Endothelial cell of umbilical vein (primary cell): ENCODE data around the gene UBE2E2. TPM values are rescaled to one million over a fixed set of nuclear protein-coding genes. Genes with fewer than 3 reads are reported as not detected.

Experiments used
- BruUV-seq: library from RNA; stranded (reverse); fragments of 400-500 nt; replicated peaks from 2 replicates; lab custom pipeline; 2021; lab: Mats Ljungman, UMichigan
- CTCF ChIA-PET: fragments of 300-600, 350-600 bp; sonication (Branson Sonifier 250); formaldehyde crosslinking; loops from one replicate; lab custom pipeline; 2021; ENCODE audit warnings: antibody characterized with exemption, inconsistent platforms; lab: Charles Lee
- POLR2A ChIA-PET: fragments of 300-600, 350-600 bp; sonication (Branson Sonifier 250); formaldehyde crosslinking; loops from one replicate; lab custom pipeline; 2021; ENCODE audit warnings: antibody characterized with exemption, inconsistent platforms; lab: Charles Lee
- DNase-seq: peaks from one replicate; pipeline ENCODE4 v3.0.0-alpha.2; 2011; ENCODE audit warnings: low read depth, low spot score
- FAIRE-seq: peaks from 2 replicates; lab custom pipeline; 2011; peaks lifted over from hg19 to GRCh38; lab: Jason Lieb, UNC
- H2AFZ ChIP-seq: 2 replicates; pipeline ENCODE4 v1.6.0; 2012; ENCODE audit warnings: low read depth, low read length, control low read depth, inconsistent platforms
- H3K27ac ChIP-seq: 2 replicates; pipeline ENCODE4 v1.5.1; 2011; ENCODE audit warnings: low read depth, mild to moderate bottlenecking, control low read depth, low read length, moderate library complexity; ENCODE audit not compliant: insufficient read depth
- H3K27me3 ChIP-seq, 2 experiments: 2 replicates each; pipeline versions ENCODE4 v1.6.0 to v1.6.1; 2011; ENCODE audit warnings: low read length in 2 of 2, mixed read lengths in 1 of 2; ENCODE audit not compliant: control insufficient read depth in 2 of 2, insufficient read depth in 2 of 2
- H3K36me3 ChIP-seq, 2 experiments: 2 replicates in 1 of 2; 3 replicates in 1 of 2; pipeline ENCODE4 v1.5.1; 2011; ENCODE audit warnings: low read length in 2 of 2, mild to moderate bottlenecking in 1 of 2, moderate library complexity in 1 of 2; ENCODE audit not compliant: control insufficient read depth in 2 of 2, insufficient read depth in 2 of 2; ENCODE audit errors: extremely low read depth in 1 of 2
- H3K4me1 ChIP-seq: 3 replicates; pipeline ENCODE4 v1.5.1; 2011; ENCODE audit warnings: mild to moderate bottlenecking, low read length; ENCODE audit not compliant: control insufficient read depth, insufficient read depth; ENCODE audit errors: extremely low read depth
- H3K4me2 ChIP-seq: 2 replicates; pipeline ENCODE4 v1.6.1; 2011; ENCODE audit warnings: low read length, control low read depth, mixed read lengths; ENCODE audit not compliant: insufficient read depth
- H3K4me3 ChIP-seq, 3 experiments: fragments of 200-600 bp in 1 of 3; sonication (generic), shearing (Covaris generic) in 1 of 3; replicated peaks in 1 of 3; 2 replicates each; pipeline ENCODE4 v1.5.1; 2011 to 2016; ENCODE audit warnings: control low read depth in 3 of 3, low read length in 3 of 3, mild to moderate bottlenecking in 2 of 3, inconsistent platforms in 1 of 3, low read depth in 1 of 3, moderate library complexity in 1 of 3; ENCODE audit not compliant: insufficient read depth in 1 of 3
- H3K79me2 ChIP-seq: 2 replicates; pipeline ENCODE4 v1.6.0; 2012; ENCODE audit warnings: low read length, inconsistent platforms; ENCODE audit not compliant: control insufficient read depth, insufficient read depth
- H3K9ac ChIP-seq: replicated peaks from 2 replicates; pipeline ENCODE3; 2011; ENCODE audit warnings: low read length, control low read depth; ENCODE audit not compliant: insufficient read depth; ENCODE audit errors: extremely low read depth
- H3K9me1 ChIP-seq: replicated peaks from 3 replicates; pipeline ENCODE4 v1.6.0; 2011; ENCODE audit warnings: mild to moderate bottlenecking, low read length; ENCODE audit not compliant: control insufficient read depth, insufficient read depth; ENCODE audit errors: extremely low read depth
- H3K9me3 ChIP-seq: replicated peaks from 2 replicates; pipeline ENCODE4 v1.5.1; 2012; ENCODE audit warnings: low read length, inconsistent platforms; ENCODE audit not compliant: control insufficient read depth, insufficient read depth
- H4K20me1 ChIP-seq: replicated peaks from 2 replicates; pipeline ENCODE3; 2011; ENCODE audit warnings: mild to moderate bottlenecking, low read length; ENCODE audit not compliant: control insufficient read depth, insufficient read depth; ENCODE audit errors: extremely low read depth
- FOS ChIP-seq: IDR thresholded peaks from 2 replicates; pipeline ENCODE4 v1.6.1; 2011; ENCODE audit warnings: mild to moderate bottlenecking, low read length, moderate library complexity, borderline replicate concordance; ENCODE audit not compliant: insufficient read depth
- JUN ChIP-seq: IDR thresholded peaks from 2 replicates; pipeline ENCODE4 v1.6.1; 2011; ENCODE audit warnings: borderline replicate concordance, low read depth; ENCODE audit not compliant: insufficient read length, insufficient read depth
- MYC ChIP-seq: IDR thresholded peaks from one replicate; pipeline ENCODE4 v1.6.1; 2011; ENCODE audit warnings: mild to moderate bottlenecking, low read depth, low read length
- dilution Hi-C: fragments of 300-500 bp; cut with MboI; formaldehyde crosslinking; loops from one replicate; pipeline ENCODE4 v1.15.0; 2019; ENCODE audit warnings: low sequenced_read_pairs; ENCODE audit not compliant: extremely low pct_ligation_motif_present
- intact Hi-C: fragments of 100-400 bp; cut with micrococcal nuclease; formaldehyde crosslinking; loops from one replicate; pipeline ENCODE4 v1.10.0; 2022
- polyA plus RNA-seq, 4 experiments: library from polyadenylated mRNA; depleted of rRNA in 3 of 4; stranded (reverse) in 3 of 4; unstranded in 1 of 4; fragments of >200 nt; gene quantifications; 2 replicates each; pipeline versions ENCODE4 v1.2.1 to v1.2.3, GENCODE V29; 2011 to 2012; ENCODE audit warnings: missing spikeins in 1 of 4
- total RNA-seq: library from RNA; stranded (reverse); gene quantifications from 2 replicates; pipeline ENCODE4 v1.2.3, GENCODE V29; 2021

UBE2E2 gene
- total and polyA plus RNA-seq, 2 donors (not counting 3 experiments of a cell fraction or from before 2014, with no cell fraction given): 37.0 to 45.4 TPM

DNA sequence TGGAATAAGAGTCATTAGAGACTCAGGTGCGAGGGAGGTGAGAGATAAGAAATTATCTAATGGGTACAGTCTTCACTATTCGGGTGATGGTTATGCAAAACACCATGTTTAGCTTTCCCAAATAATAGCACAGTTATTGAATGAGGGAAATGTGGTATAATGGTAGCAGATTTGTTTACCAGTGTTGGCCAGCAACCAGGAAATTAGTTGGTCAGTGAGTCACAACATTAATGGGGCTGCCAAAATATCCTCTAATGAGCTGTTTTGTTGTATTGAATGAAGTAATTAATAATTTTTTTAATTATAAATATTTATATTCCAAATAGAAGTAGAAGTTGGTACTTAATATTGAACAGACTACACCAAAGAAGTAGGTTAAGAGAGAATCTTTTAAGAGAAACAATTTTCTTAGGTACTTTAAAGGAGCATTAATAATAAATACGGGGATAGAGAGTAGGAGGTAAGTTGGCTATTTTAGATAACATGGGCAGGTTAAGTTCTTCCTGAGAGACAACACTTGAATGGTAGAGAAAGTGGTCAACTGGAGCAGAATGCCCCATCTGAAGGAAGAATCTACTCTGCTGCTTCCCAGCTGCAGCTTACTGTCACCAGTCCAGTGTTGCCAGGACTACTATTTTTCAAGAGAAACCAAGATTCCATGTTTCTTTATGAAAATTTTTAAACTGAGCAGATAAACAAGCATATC lies 218.8 kb downstream of the UBE2E2 start:
- intact Hi-C loops (no loop called here), dilution Hi-C loops (no loop called here)
- no peak for FAIRE-seq
- no peaks in the 10 kb centered on the region for H4K20me1 ChIP-seq
- DNase-seq: peak; percentile 57
- no peaks in the 10 kb centered on the region for H3K27me3 ChIP-seq
- no peaks in the 10 kb centered on the region for H3K9me3 ChIP-seq
- no peak overlapping the region for H3K27ac ChIP-seq
- CTCF ChIA-PET: interaction anchor here (1.5 kb wide), 1 partner anchor 15 kb away, joined by 3 read pairs; no protein-coding TSS in a partner anchor
- no peak overlapping the region for H3K4me3 ChIP-seq
- no TSS peak for BruUV-seq
- no peak overlapping the region for H3K9ac ChIP-seq
- H3K4me2 ChIP-seq: no peak overlapping the region
- H3K79me2 ChIP-seq: no peaks in the 10 kb centered on the region
- H3K4me1 ChIP-seq: no peaks in the 10 kb centered on the region
- H2AFZ ChIP-seq: no peak overlapping the region
- H3K9me1 ChIP-seq: no peaks in the 10 kb centered on the region
- no peak for TF ChIP-seq FOS
- peak; percentile 15 for TF ChIP-seq JUN
- POLR2A ChIA-PET: no interaction called here
- no peaks in the 10 kb centered on the region for H3K36me3 ChIP-seq

DNA sequence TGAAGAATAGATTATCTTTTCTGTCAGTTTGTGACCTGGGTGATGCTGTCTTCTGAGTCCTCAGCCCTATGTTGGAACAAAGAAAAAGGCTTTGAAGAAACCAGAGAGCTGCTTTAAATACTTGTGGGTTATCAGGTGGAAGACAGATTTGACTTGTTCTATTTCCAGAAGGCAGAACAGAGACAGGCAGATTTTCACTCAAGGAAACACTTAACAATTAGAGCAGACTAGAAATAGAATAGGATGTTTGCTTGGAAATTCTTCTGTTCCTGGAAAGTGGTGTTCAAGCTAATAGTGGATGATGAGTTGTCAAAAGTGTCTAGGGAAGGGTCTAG lies 219.4 kb downstream of the UBE2E2 start:
- DNase-seq (no peak), FAIRE-seq (no peak)
- Histone ChIP-seq H2AFZ (no peak overlapping the region), H3K79me2 (no peaks in the 10 kb centered on the region), H3K9me1 (no peaks in the 10 kb centered on the region), H3K36me3 (no peaks in the 10 kb centered on the region), H3K4me3 (no peak overlapping the region), H4K20me1 (no peaks in the 10 kb centered on the region), H3K9ac (no peak overlapping the region), H3K4me2 (no peak overlapping the region), H3K9me3 (no peaks in the 10 kb centered on the region), H3K27me3 (no peaks in the 10 kb centered on the region), H3K27ac (no peak overlapping the region), H3K4me1 (no peaks in the 10 kb centered on the region)
- ChIA-PET CTCF (interaction anchor here (0.5 to 1.5 kb wide), 2 partner anchors 14 to 338 kb away, joined by 3 read pairs; no protein-coding TSS in a partner anchor), POLR2A (no interaction called here)
- intact Hi-C loops (no loop called here), dilution Hi-C loops (no loop called here)
- BruUV-seq: no TSS peak
- TF ChIP-seq MYC: no peak
